GM19397 (cell line): Measurements from ENCODE around the gene KIF23.
"Not testable (repeated sequence)": the region's sequence is repeated elsewhere in the genome, so short reads cannot be mapped to it uniquely, and the experiment has no call there.

Source experiments
- ATAC-seq: cut with Tn5 transposase; IDR thresholded peaks from one replicate; pipeline ENCODE4 v1.9.1; 2021; ENCODE audit warnings: mild to moderate bottlenecking, moderate library complexity; ENCODE audit not compliant: unreplicated experiment

The KIF23 gene

DNA sequence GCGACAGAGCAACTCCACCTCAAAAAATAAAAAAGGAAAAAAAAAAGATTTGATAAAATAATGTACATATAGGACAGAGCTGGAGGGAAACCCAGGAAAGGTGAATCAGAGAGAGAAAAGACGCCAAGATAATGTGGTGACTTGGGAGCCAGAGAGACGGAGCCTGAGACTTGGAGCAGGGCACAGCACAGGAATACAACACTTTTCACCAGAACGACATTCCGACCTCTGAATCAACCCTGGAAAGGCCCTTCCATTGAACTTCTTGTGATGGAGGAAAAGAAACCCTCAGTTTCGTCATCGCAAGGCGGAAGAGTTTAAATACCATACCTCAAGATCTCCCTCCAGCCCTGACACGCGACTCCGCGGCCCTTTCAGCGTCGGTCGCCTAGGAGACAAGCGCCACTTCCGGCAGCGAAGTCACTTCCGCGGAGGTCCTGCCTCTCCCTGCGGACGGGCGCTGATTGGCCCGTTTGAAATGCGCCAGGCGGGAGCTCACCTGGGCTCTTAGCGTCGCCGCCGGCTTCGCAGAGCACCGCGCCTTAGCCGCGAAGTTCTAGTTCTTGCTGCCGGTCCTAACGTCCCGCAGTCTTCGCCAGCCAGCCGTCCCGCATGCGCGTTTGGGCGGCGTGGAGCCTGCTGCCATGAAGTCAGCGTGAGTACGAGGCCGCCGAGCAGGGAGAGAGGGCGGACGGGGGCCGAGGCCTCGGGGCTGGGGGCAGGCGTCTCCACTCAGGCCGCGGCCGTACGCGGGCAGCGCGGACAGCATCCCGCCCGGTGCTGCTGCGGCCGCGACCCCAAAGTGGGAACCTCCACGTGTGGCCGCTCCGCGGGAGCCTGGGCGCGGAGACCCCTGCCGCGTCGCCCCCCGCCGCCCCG, at the start of gene KIF23:
Gene KIF23 (plus strand): TSS at position 528 of the 879 bp plus-strand sequence. CDS start 117 bp downstream, at position 645.
- peak; percentile 93 for ATAC-seq

DNA sequence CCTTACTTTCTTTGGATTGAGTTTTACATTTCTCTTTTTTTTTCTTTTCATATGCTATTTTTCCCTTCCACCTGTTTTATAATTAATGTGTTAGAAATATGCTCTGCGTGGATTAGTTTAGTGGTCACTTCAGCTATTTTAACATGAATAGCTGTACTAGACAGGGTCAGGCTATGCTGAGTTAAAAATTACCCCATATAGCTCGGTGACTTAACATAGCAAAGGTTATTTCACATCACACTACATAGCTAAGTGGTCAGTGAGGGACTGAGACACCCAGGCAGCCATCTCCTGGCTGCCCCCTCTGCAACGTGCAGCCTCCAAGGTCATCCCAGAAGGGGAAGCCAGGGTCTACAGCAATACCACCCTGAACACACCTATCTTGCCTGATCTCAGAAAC, 46.9 kb upstream of the KIF23 start:
- no peak for ATAC-seq

DNA sequence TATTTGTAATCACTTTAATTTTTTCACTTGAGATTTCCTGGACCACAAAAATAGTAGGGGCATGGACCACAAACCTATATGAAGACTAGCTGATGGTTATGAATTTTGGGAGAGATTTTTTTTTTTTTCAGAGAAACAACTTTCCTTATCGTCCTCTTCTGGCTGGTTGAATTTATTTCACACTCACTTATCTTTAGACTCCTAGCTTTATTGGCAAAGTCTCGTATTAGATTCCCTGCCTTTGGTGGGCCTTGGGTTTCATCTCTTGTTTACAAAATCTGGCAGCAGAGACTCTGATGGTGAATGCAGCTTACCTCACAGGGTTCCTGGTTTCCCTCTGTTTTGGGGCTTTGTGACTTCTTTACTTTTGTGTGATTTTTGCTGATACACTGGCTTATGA, 44.5 kb upstream of the KIF23 start:
- ATAC-seq, result no peak

DNA sequence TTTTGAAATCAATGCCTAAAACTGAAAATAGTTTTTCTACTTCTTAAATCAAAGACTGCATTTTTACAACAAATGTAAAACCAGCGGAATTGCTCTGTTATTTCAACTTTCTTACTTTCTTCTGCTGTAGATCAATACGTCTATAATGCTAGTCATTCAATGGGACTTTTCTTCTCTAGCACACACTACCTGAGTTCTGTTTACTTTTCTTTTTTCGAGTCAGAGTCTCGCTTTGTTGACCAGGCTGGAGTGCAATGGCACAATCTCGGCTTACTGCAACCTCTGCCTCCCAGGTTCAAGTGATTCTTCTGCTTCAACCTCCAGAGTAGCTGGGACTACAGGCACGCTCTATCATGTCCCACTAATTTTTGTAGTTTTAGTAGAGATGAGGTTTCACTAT, 40.7 kb upstream of the KIF23 start:
- no peak for ATAC-seq

DNA sequence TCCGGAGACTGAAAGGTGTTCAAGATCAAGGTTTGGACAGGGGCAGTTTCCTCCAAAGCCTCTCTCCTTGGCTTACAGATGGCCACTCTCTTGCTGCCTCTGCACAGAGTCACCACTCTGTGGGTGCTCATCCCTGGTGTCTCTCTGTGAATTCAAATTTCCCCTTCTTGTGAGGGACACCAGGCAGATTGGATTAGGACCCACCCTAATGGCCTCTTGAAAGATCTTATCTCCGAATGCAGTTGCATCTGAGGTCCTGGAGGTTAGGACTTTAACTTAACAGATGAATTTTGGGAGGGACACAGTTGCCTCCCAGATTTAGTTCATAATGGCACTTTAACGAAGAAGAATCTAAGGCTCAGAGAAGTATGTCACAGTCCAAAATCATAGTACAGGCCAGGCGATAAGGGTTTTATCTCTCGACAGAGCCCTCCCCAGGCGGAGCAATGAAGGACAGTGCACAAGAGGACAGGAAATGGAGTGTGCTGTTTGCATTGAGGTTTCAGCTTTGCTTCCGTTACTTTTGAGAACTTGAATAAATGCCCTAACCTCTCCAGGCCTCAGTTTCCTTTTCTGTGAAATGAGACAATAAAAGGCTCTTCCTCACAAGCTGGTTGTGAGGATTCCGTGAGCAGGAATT, 38.9 kb upstream of the KIF23 start:
- ATAC-seq, result no peak

DNA sequence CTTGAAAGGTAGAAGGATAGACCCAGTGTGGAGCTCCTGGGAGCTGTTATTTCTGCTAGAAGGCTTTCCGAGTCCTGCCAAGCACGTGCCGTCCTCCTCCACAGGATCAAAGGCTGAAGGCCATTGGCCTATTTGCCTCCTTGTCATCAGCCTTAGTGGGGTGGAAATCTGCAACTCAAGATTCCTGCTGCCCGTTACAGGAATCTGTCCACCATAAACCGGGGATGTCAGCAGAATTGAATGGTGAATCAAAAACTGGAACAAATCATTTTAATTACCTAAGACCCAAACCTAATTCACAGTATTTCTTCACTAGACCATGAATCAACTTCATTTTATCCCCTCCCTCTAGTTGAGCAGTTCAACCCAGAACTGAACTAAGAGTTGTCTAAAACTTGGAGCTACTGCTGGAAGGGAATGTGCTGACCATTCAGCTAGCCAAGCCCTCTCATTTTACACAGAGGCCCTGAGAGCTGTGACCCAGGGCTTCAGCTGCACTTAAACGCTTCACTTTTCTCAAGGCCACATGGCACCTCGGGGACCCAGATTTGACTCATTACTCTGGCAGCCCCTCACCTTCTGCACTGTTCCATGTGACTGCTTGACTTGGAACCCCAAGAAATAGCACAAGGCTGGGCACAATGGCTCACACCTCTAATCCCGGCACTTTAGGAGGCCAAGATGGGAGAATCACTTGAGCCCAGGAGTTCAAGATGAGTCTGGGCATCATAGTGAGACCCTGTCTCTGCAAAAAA, 36.8 kb upstream of the KIF23 start:
- ATAC-seq, result no peak

DNA sequence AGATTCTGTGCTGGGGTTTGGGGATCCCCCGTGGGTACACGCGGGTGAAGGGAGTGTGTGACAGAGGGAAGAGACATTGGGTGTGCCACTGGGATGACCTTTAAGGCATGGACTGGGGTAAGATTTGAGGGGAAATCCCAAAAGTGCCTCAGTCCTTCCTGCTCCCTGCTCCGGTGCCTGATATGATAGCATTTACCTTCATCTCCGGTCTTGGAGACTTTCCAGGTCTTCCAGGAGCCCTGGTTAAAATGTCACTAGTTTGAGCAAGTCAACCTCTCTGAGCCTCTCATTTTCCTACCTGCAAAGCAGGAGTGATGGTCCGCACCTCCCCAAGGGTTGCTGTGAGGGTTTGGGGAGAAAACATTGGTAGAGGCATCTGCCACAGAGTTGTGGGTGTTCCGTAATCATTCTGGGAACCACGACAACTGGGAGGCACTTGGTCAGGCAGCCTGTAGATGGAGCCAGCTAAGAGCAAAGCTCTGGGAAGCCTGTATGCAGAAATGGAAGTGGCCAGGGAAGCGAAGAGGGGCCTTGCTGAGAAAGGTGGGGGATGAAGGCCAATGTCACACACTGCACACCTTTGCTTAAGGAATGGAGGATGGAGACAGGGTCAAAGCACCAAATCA, 33.9 kb upstream of the KIF23 start:
- ATAC-seq, result no peak

DNA sequence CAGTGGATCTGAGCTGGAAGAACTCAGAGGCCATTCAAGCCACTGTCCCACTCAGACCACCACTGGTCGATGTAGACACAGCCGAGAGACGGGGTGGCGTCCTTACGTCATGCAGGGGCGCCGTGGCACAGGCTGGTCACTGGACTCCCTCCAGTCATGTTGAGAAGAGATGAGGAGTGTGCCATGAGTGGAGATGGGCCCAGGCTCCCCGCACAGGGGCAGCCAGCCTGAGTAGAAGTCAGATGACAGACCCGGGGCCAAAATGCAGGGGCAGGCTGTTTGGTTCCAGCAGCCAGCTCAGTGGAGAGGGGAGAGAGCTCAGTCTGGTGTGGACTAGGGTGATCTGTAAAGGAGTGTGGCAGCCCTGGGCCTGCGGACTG, 33.4 kb upstream of the KIF23 start:
- ATAC-seq, result no peak

DNA sequence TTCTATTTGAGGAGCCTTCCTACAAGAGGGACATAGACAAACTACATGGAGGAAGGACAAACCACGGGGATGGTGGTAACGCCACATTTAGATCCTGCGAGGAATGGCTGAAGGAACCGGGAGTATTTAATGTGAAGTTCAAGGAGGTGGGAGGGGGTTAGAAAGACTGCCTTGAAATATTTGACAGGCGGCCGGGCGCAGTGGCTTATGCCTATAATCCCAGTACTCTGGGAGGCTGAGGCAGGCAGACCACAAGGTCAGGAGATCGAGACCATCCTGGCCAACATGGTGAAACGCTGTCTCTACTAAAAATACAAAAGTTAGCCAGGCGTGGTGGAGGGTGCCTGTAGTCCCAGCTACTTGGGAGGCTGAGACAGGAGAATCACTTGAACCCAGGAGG, 32.0 kb upstream of the KIF23 start:
- ATAC-seq, result not testable (repeated sequence)

DNA sequence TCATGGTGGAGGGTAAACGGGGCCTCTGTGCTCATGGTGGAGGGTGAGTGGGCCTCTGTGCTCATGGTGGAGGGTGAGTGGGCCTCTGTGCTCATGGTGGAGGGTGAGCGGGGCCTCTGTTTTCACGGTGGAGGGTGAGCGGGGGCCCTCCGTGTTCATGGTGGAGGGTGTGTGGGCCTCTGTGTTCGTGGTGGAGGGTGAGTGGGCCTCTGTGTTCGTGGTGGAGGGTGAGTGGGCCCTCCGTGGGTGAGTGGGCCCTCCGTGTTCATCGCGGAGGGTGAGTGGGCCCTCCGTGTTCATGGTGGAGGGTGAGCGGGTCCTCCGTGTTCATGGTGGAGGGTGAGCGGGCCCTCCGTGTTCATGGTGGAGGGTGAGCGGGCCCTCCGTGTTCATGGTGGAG, 30.1 kb upstream of the KIF23 start:
- ATAC-seq, result not testable (repeated sequence)

DNA sequence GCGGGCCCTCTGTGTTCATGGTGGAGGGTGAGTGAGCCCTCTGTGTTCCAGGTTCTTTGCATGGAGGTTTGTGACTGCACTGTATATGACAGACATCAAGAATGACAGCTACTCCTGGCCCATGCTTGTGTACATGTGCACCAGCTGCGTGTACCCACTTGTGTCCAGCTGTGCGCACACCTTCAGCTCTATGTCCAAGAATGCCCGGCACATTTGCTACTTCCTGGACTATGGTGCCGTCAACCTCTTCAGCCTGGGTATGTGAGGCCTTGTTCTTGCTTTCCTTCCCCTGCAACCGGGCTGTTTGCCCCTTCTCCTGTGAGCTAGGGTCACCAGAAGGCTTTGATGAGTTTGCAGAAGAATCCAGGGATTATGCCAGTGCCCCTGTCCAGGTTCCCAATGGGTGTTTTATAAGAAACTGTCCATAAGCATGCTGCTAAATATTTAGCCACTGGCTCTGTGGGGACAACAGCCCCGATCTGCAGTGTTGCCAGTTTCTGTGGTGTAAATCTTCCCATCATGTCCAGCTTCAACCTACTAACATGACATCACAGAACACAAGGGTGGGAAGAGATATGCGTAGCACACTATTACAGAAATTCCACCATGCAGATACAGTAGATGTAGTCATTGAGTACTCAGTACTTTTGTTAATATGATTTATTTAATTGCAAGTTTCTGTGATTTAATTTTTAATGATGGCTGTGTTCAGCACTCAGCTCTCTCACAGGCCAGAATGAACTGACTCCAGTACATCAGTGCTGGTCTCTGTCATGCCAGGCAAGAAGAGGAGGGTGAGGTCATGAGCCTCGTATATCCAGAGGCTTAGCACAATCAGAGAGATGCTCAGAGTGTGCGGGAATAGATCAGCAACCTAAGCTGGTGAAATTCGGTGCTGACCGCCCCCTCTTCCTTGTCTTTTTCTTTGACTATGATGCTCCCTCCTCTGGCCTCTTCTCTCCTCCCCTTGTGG, 29.2 kb upstream of the KIF23 start:
- no peak for ATAC-seq

DNA sequence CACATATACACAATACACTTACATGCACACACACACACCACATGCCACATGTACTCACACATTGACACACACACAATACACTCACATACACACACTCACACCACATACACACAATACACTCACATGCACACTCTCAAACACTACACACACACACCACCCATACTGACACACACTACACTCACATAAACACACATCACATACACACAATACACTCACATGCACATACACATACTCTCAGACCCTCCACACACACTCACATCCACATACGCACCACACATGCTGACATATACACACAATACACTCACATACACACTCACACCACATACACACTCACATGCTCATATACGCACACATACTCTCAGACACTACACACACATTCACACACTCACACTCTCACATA, 28.3 kb upstream of the KIF23 start:
- no peak for ATAC-seq

DNA sequence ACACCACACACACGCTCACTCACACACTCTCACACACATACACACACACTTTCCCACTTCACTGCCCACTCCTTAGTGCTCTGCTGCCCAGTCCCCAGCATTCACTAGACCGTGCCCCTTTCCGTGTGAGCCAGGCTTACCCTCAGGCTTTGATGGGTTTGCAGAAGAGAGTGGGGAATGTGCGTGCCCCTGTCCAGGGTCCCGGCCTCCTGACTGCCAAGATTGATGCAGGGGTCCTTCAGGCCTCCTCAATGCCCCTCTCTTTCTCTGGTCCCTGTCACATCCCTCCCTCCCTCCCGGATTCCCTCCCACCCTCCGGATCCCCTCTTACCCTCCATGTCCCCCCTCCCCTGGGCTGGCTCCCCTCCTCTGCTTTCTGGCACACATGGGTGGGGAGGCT, 27.9 kb upstream of the KIF23 start:
- no peak for ATAC-seq

DNA sequence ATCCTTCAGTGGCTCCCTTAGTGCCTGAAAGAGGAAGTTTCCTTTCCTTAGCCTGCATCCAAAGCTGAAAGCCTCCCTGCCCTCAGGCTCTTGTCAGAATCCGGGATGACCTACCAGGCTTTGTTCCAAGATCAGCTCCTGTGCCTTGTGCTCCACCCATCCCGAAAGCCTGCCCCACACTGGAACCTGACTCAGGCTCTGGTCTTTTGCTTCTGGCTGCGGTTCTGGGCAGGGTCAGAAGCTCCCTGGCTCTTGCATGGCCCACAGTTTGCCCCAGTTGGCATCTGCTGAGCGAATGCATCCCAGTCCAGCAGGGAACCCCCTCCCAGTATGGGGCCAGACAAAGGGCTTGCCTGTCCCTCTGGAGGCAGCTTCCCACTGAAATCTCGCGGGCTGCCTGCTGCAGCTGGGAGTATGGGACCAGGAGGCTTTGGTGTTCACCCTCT, 25.9 kb upstream of the KIF23 start:
- ATAC-seq, result no peak

DNA sequence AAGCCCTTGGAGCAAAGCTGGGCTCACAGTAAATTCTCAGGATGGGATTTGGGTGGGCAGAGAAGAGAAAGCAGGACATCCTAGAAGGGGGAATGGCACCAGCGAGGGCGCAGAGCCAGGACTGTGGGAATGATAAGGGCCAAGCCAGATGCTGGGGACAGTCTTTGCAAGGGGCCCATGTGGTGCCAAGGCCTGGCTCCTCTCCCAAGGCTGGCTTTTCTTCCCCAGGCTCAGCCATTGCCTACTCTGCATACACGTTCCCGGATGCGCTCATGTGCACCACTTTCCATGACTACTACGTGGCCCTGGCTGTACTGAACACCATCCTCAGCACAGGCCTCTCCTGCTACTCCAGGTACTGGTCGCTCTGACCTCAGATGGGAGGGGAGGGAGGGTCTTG, 24.7 kb upstream of the KIF23 start:
- ATAC-seq, result no peak

DNA sequence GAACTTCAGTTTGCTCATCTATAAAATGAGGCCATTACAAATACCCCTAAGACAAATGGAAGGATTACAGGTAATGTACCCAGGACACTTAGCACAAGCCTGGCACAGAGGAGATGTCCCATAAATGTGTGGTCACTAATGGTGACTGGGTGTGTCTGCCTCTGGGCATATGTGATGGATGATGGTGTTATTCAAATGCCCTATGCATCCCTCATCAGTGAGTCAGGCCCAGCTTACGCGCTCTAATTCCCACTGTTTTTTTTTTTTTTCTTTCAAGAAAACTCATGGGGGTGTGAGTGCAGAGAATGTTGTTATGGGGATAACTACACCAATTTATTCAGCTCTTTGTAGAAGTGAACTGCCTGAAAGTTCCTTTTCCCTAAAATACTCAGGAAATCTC, 23.6 kb upstream of the KIF23 start:
- ATAC-seq, result no peak

DNA sequence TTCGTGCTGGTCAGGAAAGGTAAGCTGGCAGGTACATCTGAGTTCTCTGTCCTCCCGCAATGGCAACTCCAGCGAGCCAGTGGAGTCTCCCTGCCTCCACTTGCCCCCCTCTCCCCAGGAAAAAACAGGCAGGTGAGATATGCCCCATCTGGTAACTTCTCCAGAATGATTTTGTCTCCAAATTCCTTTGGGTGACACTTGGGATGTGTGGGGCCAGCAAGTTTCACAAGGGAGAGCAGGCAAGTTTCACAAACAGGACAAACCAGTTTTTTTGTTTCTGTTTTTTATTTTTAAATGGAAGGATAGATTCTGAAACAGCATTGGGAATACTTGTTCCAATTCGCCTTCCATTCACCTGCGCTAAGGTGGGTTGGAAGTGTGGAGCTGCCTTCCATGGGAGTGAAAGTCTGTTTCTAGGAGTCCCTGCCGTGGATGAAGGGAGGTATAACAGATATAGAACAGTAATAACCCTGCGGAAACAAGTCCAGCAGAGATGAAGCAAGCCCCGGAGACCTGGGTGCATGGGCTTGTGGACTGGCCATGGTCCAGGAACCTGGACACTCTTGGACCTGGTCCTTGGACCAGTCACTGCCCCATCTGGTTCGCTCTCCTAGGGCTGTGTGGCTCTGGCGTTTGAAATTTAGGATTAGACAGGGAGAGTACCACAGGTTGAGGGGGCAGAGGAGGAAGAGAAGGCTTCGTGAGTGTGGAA, 22.9 kb upstream of the KIF23 start:
- no peak for ATAC-seq

DNA sequence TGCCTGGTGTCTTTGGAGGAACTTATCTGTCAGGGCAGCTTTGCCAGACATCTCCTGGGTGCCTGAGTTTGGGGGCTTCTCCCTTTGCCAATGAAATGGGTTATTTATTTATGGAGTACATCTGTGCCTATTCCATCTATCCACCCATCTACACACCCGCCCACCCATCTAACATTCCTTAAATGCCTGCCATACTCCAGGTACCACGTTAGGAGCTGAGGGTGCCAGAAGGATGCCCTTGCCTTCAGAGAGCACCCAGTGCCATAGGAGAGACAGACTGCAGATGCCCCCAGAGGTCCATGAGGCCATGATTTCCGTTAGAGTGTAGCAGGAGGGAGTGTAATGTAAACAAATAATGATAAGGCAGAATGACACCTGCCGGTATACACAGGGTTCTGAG, 21.8 kb upstream of the KIF23 start:
- ATAC-seq, result no peak

DNA sequence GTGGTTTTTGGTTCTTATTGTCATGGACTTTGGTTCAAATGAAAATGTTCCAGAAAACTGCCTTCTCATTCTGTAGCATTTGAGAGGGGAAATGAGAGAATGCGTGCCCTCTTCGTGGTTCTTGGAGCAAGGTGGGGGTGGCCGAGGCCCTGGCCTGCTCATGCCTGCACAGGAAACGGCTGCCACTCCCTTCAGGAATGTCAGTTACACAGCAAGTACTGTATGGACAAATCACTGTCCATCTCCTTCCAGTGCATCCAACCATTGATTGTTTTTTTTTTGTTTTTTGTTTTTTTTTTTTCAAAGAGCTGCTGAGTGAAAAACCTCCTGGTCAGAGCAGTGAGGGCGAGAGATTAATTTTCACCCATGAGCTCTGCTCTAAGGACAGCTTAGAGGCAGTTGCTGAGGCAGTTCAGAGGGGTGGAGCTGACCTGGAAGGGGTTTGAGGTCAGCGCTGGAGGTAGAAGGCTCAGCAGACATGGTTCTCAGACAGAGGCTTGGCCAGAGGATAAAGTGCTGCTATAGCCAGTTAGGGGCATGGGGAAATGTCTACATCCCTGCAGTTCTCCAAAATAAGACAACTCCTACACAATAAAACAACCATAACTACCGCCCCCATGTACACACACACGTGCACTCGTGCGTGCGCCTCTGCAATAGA, 20.2 kb upstream of the KIF23 start:
- no peak for ATAC-seq
